ENCODE data around the gene ZNF850.

- peak; percentile 64 for TF ChIP-seq YY1 (IDR thresholded peaks at IDR 0.05; ENCODE audit: insufficient read depth, insufficient replicate concordance, low read depth, low read length)
- TF ChIP-seq ZBTB8A (CRISPR knock-in tag; IDR thresholded peaks at IDR 0.05; ENCODE audit: borderline replicate concordance, low read depth), result peak; percentile 29; the same call in 1 of the 2 replicates
- TF ChIP-seq MTA1 (CRISPR knock-in tag; IDR thresholded peaks at IDR 0.05; ENCODE audit: borderline replicate concordance), result no peak; the same call in 1 of the 2 replicates
- TF ChIP-seq NFIC (IDR thresholded peaks at IDR 0.05; ENCODE audit: low read length), result no peak
- TF ChIP-seq ZNF317 (CRISPR knock-in tag; IDR thresholded peaks at IDR 0.05), result no peak; the same call in 1 of the 2 replicates
Observed at GRCh38 chr19:36687214-36688056, 85.2 kb downstream of the ZNF850 start, which contains the start of gene ZNF567.
